Measurements from ENCODE around the gene PLIN5.

PLIN5 gene

DNA sequence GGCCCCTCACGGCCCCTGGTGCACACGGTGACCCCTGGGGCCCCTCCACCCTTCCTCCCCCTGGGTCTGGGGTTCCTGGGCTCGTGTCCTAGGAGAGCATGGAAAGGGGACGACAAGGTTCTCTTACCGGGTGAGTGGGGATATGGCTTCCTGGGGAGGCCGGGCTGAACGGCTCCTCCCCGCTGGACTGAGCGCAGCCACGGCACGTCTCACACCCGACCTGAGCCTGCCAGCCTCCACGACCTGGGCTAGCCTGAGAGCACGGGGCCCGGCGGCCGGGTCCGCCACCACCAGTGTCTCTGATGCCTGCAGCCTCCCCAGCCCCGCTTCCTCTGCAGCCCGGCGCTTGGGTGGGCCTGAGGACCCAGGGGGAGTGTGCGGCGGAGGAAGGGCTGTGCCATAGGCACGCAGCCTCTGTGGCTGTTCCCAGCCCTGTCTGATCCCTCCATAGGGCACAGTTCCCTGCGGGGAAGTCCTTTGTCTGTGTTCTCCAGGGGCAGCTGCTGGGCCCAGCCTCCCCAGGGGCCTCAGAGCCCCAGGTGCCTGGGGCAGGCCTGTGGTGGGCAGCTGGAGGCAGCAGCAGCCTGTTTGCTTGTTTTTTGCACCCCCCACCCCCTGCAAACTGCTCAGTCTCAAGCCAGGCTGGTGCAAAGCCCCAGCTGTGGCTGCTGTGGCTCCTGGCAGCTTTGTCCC, 31.7 kb downstream of the PLIN5 start:
- DNase-seq: no peak

DNA sequence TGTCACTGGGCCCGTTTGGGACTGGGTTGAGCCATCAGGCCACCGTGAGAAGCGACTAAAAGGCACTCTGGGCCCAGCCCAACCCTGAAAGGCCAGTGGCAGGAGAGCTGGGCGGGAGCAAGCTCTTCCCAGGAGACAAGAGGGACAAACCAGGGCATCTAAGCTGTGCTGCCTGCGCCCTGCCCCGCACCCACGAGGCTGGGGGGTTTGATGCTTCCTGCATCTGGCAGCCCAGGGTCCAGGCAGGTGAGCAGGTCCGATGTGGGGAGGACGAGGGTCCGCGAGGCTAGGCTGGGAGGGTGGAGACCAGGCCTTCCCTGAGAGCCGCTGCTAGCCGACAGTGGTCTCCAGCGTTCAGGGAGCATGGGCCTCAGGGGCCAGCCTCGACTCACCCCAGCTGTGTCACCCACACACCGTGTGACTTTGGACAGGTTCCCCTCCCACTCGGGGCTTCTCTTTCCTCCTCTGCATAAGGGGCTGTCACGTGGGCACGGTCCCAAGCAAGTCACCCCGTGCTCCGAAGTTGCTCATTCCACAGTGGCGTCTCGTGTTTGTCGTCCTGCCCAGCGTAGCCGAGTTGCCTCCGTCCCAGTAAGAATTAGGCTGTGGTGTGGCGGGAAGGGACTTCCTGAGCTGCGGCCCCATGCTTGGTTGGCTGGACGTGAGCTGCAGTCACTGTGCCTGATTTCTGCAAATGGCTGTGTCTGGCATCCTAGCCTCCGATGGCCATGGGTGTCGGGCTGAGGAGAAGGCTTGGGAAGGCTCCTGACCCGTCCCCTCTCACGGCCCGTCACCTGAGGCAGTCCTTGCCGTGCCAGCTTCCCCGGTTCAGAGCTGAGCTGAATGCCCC, 32.5 kb downstream of the PLIN5 start:
- no peak for DNase-seq

DNA sequence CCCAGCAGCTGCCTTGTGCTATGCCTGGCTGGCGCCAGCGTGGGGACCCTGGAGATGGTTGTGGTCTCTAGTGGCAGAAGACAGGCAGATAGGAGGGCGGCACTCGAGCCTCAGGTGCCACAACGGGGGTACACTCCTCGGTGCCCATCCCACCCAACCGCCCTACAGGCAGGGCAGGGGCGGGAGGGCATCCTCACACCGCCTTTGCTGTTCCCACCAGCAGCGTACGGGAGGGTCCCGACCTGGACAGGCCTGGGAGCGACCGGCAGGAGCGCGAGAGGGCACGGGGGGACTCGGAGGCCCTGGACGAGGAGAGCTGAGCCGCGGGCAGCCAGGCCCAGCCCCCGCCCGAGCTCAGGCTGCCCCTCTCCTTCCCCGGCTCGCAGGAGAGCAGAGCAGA, 33.3 kb downstream of the PLIN5 start:
- no peak for DNase-seq

DNA sequence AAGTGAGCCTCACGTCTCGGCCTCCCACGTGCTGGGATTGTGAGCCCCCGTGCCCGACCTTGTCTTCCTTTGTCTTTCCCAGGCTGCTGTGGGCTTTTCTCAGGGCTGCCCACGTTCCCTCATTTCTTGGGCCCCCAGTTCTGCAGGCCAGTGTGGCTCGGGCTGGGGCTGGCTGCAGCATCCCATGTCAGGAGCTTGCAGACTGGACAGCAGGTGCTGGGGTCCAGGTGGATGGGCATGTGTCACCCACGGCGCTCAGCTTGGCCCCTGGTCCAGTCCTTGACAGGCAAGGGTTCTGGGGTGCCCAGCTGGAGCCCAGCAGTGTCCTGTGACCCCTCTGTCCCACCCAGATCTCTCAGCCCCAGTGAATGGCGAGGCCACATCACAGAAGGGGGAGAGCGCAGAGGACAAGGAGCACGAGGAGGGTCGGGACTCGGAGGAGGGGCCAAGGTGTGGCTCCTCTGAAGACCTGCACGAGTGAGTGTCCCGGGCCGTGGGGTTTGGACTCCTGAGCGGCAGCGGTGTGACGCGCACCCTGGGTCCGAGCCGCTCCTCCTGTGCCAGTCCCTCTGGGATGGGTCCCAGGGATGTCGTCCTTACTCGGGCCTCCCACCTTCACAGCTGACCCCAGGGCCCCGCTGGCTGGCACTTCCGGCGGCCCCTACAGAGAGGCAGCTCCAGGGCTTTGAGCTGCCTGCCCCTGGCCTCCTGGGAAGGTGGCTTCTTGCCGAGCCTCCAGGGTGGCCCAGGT, 34.0 kb downstream of the PLIN5 start:
- DNase-seq: no peak

DNA sequence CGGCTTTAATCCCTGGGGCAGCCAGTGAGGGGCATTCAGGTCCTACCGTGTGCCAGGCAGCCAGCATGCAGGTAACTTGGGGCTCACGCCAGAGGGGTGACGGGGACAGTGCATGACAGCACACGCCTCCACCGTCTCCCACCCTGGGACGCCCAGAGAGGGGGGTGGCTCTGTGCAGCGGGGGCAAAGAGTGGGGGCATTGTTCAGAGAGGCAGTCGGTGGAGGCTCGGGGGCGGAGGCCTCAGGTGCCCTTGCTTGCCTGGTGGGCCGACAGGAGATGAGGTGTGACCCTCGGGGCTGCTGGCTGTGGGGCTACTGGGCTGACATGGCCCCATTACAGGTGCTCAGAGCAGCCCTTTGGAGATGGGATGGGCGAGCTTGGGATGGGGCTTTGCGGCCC, 35.2 kb downstream of the PLIN5 start:
- no peak for DNase-seq

DNA sequence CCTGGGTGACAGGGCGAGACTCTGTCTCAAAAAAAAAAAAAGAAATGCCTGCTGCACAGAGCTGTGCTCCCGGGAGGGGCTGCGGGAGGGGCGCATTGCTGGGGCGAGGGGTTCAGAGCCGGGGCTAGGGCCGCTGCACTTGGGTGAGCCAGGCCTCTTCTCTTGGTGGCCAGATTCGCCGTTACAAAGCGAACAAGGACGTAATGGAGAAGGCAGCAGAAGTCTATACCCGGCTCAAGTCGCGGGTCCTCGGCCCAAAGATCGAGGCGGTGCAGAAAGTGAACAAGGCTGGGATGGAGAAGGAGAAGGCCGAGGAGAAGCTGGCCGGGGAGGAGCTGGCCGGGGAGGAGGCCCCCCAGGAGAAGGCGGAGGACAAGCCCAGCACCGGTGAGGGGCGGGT, 35.7 kb downstream of the PLIN5 start:
- DNase-seq: no peak

DNA sequence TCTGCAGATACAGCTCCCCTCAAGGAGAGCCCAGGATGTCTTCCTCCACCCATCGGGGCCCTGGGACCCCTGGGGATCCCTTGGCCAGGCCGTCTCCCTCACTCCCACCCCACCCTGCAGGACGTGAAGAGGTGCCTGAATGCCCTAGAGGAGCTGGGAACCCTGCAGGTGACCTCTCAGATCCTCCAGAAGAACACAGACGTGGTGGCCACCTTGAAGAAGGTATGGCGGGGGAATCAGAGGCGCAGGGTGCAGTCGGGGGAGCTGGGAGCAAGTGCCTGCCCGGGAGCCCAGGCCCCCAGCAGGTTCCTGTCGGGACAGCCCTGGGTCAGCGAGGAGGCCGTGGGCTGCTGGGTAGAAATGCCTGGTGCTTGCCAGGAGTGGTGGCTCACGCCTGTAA, 36.3 kb downstream of the PLIN5 start:
- no peak for DNase-seq

DNA sequence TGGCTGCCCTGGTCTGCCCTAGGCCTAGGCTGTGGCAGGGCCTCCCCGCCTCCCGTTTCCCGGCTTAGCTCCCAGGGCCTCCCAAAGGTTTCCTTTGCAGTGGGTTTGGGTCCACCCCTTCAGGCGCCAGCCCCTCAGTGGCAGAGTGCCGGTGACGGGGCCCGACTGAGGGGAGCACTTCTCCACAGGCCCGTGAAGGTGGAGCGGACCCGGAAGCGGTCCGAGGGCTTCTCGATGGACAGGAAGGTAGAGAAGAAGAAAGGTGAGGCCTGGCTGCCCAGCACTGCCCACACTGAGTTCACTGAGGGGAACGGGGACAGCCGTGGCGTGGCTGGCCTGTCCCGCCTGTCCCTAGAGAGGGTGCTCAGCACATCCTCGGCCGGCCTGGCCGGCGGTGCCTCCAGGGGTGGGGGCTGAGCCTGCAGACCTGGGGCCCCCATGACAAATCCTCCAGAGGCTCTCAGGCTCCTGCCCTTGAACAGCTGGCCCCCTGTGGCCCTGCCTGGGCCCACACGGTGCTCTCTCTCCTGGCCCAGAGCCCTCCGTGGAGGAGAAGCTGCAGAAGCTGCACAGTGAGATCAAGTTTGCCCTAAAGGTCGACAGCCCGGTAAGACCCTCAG, 37.1 kb downstream of the PLIN5 start:
- DNase-seq: no peak

DNA sequence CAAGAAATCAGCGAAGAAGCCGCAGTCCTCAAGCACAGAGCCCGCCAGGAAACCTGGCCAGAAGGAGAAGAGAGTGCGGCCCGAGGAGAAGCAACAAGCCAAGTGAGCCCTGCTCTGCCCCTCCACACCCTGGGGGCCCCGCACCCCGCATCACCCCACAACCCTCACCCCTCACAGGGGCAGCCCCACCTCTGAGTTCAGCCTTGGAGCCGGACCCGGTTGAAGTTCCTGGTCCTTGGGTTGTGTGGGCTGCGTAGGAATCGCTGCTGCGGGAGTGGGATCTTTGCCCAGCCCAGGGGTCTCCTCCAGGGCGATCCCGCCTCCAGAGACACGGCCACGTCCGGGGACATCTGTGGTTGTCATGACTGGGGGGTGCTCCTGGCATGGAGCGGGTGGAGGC, 38.7 kb downstream of the PLIN5 start:
- DNase-seq: no peak

DNA sequence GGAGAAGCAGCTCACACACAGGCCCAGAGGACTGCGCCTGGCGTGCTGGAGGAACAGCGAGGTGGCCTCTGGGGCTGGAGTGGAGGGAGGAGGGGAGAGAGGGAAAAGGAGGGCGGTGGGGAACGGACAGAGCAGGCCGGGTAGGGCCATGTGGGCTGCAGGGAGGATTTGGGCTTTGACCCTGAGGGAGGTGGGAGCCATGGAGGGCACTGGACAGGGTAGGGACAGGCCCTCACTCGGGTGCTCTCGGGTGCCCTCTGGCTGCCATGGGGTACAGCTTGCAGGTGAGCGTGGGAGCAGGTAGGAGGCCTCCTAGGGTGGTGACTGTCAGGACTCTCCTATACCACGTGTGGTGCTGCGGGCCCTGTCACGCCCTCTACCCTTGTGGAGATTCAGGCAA, 39.6 kb downstream of the PLIN5 start:
- no peak for DNase-seq

DNA sequence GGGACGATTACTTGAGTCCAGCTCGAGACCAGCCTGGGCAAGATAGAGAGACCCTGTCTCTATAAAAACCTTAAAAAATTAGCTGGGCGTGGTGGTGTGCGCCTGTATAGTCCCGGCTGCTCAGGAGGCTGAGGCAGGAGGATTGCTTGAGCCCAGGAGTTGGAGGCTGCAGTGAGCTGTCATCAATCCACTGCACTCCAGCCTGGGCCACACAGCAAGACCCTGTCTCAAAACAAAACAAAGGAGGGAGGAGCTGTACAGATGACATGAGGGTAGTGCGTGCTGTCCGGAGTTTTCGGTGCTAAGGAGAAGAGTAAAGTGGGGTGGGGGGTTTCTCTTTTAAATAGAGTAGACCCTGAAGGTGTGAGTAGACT, 40.3 kb downstream of the PLIN5 start:
- no peak for DNase-seq

DNA sequence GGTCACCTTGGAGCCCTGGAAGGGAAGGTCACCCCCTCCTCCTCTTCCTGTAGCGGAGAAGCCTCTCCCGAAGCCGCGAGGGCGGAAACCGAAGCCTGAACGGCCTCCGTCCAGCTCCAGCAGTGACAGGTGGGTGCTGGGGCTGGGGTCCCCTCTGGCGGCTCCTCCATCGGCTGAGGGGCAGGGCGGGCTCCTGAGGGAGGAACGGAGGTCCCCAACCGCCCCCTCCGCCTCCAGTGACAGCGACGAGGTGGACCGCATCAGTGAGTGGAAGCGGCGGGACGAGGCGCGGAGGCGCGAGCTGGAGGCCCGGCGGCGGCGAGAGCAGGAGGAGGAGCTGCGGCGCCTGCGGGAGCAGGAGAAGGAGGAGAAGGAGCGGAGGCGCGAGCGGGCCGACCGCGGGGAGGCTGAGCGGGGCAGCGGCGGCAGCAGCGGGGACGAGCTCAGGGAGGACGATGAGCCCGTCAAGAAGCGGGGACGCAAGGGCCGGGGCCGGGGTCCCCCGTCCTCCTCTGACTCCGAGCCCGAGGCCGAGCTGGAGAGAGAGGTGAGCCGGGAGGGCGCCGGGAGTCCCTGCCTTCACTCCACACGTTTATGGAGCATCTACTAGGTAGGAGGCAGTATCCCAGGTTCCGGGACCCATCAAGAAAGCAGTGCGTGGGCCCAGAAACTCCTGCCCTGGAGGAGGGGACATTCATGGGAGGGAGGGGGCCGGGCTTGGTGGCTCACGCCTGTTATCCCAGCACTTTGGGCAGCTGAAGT, 40.9 kb downstream of the PLIN5 start:
- no peak for DNase-seq

DNA sequence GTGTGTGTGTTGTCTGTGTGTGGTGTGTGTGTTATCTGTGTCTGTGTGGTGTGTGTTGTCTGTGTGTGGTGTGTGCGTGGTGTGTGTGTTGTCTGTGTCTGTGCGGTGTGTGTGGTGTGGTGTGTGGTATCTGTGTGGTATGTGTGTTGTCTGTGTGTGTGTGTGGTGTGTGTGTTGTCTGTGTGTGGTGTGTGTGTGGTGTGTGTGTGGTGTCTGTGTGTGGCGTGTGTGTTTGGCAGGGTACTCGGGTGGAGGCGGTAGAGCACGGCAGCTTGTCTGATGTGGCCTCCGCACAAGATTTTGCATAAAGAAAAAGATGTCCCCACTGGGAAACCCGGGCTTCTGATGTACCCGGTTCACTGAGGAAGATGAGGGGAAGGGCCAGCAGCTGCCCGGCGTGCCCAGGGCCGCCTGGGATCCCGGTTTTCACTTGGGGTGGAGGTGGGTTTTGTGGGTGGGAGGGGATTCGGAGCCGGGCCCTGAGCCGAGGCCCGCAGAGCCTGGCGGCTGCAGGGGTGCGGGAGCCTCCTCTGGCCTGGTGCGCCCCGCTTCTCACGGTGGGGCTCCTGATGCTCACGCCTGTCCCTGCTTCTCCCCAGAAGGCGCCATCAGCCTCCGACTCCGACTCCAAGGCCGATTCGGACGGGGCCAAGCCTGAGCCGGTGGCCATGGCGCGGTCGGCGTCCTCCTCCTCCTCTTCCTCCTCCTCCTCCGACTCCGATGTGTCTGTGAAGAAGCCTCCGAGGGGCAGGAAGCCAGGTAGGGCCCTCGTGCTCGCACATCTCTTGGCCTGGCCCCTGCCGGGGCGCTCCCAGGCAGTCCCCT, 41.7 kb downstream of the PLIN5 start:
- DNase-seq: no peak

DNA sequence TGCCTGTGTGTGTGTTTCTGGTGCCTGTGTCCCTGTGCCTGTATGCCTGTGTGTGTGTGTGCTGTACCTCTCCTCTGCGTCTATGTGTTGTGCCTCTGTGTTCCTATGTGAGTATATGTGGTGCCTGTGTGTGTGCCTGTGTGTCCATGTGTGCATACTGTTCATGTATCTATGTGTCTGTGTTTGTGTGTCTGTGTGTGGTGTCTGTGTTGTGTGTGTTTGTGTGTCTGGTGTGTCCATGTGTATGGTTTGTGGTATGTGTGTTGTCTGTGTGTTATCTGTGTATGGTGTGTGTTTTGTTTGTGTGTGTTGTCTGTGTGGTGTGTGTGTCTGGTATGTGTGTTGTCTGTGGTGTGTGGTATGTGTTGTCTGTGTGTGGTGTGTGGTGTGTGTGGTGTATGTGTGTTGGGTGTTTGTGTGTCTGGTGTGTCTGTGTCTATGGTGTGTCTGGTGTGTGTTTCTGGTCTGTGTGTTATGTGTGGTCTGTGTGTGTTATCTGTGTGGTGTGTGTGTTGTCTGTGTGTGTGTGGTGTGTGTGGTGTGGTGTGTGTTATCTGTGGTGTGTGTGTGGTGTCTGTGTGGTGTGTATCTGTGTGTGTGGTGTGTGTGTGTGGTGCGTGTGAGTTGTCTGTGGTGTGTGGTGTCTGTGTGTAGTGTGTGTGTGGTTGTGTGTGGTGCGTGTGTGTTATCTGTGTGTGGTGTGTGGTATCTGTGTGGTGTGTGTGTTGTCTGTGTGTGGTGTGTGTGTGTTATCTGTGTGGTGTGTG, 42.5 kb downstream of the PLIN5 start:
- no peak for DNase-seq

DNA sequence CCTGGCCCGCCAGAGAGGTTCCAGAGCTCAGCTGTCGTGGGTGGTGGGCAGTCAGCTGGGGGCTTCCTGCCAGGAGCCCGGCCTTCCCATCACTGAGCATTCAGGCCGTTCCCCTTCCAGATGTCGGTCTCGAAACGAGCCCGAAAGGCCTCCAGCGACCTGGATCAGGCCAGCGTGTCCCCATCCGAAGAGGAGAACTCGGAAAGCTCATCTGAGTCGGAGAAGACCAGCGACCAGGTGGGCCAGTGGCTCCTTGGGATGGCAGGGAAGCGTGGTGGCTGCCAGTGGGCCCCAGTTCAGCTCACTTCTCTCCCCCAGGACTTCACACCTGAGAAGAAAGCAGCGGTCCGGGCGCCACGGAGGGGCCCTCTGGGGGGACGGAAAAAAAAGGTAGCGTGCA, 43.6 kb downstream of the PLIN5 start:
- DNase-seq: no peak

DNA sequence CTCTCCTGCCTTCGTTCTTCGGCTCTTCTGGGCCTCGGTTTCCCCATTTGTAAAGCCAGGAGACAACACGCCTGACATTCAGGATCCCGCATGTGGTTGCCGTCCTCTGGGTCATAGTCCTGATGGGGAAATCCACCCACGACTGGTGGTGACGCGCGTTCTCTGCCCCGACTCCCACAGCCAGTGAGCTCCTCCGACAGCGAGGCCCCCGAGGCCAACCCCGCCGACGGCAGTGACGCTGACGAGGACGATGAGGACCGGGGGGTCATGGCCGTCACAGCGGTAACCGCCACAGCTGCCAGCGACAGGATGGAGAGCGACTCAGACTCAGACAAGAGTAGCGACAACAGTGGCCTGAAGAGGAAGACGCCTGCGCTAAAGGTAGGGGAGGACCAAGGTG, 46.5 kb downstream of the PLIN5 start:
- DNase-seq: no peak

DNA sequence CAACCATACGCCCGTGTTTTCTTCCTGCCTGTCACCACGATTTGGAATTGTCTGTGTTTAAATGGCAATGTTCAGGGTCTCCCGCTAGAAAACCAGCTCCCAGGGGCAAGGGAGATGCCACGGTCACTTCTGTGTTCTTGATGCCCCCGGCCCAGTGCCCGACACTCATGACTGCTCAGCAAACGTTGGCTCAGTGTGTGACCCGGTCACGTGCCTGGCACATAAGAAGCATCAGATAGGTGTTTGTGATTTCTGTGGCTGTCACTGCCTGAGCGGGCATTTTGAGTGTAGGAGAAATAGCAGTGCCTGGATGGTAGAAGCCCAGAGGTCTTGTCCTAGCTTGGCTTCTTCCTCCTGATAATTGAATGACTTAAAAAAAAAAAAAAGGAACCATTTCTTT, 47.5 kb downstream of the PLIN5 start:
- no peak for DNase-seq

DNA sequence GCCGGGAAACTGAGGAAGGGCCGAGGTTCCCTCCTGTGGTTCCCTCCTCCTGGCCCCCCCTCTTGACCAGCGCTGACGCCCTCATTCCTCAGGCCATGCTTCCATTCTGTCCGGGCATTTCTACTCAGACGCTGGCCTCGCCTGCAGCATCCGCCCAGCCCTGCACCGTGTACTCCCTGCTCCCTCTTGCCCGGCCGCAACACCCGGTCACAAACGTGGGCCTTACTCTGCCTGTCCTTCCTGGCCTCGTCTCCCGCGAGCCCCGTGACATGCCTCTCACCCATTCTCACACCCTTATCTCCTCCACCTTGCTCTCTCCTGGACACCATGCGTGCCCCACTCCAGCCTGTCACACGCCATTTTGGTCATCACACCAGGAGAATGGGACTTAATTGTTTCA, 51.6 kb downstream of the PLIN5 start:
- DNase-seq: no peak

DNA sequence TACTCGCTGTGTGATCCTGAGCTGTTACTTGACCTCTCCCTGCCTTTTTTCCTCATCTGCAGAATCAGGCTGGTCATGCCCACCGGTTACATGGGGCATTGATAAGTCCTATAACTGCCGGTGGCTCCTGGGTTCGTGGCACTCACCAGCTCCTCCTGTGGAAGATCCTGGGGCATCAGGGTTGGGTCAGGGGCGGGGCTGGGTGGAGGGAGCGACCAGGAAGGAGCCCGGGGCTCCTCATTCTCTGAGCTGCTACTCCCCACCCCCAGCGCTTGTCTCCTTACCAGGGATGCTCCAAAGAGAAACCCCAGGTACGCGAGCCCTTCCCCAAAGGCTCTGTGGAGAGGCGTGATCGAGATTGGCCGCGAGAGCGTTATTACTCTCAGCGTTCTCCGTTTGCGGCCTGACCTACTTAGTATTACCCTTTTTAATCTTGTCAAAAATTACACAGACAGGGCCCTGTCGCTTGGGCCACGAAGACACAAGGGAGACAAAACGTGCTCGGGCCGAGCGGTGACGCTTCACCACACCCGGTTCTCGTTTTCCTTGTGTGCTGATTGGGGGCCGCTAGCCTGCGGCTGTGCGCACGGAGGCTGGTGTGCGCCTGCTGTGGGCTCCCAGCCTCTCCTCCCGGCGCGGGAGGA, 52.2 kb downstream of the PLIN5 start:
- DNase-seq: no peak

DNA sequence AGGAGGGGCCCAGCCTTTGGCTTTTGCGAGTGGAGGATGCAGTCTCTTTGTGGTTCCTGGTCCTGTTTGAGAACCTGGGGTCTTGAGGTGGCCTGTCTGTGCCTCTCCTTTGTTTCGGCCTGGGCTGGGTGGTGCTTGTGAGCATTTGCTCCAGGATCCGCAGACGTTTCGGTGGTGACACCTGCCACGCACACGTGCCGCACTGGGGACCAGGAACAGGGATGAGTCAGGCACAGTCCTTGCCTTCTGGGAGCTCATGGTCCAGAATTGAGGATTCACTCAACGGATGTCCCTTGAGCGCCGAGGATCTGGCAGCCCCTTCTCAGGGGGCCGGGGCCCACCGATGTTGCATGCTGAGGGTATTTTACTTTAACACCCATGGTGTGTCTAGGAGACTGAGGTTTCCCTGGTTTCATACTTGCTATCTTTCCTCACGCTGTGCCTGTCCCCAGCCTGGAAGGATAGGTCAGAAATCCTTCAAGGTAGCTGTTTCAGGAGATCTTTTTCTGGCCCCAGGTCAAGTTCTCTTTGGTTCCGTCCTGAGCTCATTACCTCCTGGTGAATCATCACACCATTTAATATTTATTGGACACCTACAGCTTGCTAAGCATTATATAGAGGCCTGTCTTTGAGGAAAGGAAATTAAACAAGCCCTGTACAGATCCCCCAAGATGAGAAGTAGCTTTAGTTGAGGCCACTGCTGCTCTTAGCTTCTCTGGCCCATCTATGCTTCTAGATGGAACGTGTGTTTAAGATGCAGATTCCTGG, 57.8 kb downstream of the PLIN5 start:
- DNase-seq: no peak

All from activated CD4-positive, alpha-beta T cell treated with anti-CD3 and anti-CD28 coated beads, Interleukin-10, Interleukin-2, amounts not matched to agents 100 ng/mL and 50 ng/mL, durations not matched to agents 16 hours and 8 hours (primary cell).